ENCODE data around the gene PFKFB2.

PFKFB2 gene

DNA sequence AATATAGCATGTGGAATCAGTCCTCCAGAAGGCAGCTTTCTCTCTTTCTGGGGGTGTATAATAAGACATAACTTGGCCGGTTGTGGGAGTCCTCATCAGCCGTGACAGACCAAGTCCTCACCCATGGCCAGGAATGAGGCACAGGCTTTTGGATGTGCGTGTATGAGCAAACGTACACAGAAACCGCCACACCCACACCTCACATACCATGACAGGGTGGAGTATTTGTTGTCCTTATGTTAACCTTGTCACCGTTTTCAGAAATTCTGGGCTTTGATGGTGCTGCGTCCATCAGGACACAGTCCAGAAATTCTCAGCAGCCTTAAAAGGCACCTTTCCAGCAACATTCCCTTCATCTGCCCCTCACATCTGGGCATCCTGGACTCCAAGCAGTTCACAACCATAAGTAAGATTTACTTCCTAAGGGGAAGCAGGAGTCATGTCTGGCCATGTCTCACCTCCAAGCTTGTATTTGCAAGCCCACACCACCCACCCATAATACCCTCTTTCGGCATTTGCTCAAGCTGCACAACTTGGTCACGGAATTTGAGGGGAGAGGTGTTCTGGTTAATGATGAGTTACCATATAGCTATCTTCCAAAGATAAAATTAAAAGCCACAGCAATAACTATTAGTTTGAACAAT, 32.9 kb upstream of the PFKFB2 start:
- no peaks in the 10 kb centered on the region for H3K36me3 ChIP-seq (replicated peaks; ENCODE audit: low read depth, low read length)
- no peaks in the 10 kb centered on the region for H3K9me3 ChIP-seq (ENCODE audit: insufficient read depth, low read length)
- no peak overlapping the region for H3K4me2 ChIP-seq (ENCODE audit: low read length)
- H4K20me1 ChIP-seq (ENCODE audit: insufficient read depth, low read length) = no peaks in the 10 kb centered on the region
- no peak overlapping the region for H3K4me3 ChIP-seq (ENCODE audit: low read length)
- no peak overlapping the region for H3K27ac ChIP-seq (ENCODE audit: low read length)
- H3K9ac ChIP-seq (ENCODE audit: low read length) = no peak overlapping the region
- H2AFZ ChIP-seq (ENCODE audit: low read depth, low read length) = no peak overlapping the region
- H3K27me3 ChIP-seq (ENCODE audit: low read depth, low read length) = peaks cover 33% of the 10 kb centered on the region
- no peaks in the 10 kb centered on the region for H3K79me2 ChIP-seq (ENCODE audit: low read length)
- no peaks in the 10 kb centered on the region for H3K4me1 ChIP-seq (ENCODE audit: low read length)
- TF ChIP-seq, protein P1, sequence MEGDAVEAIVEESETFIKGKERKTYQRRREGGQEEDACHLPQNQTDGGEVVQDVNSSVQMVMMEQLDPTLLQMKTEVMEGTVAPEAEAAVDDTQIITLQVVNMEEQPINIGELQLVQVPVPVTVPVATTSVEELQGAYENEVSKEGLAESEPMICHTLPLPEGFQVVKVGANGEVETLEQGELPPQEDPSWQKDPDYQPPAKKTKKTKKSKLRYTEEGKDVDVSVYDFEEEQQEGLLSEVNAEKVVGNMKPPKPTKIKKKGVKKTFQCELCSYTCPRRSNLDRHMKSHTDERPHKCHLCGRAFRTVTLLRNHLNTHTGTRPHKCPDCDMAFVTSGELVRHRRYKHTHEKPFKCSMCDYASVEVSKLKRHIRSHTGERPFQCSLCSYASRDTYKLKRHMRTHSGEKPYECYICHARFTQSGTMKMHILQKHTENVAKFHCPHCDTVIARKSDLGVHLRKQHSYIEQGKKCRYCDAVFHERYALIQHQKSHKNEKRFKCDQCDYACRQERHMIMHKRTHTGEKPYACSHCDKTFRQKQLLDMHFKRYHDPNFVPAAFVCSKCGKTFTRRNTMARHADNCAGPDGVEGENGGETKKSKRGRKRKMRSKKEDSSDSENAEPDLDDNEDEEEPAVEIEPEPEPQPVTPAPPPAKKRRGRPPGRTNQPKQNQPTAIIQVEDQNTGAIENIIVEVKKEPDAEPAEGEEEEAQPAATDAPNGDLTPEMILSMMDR (IDR thresholded peaks at IDR 0.05; ENCODE audit: low read depth, low read length) = no peak
- TF ChIP-seq EZH2phosphoT487 (IDR thresholded peaks at IDR 0.05; ENCODE audit: low read depth) = no peak

DNA sequence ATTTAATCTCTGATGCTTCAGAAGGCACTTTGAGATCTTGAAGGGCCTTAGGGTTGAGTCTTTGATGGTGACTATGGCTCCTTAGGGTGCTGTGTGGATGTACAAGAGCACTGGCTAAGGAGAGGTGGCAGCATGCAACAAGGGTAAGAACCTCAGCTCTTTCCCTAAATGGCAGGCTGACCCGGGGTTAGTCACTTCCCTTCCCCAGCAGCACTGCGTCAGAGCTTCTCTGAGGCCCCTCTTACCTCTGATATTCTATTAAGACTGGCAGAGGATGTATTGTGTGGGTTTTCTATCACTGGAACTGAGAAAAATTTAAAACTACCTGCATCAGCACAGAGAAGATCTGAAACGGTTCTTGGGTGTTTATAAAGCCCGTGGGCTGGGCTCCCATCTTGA, 32.4 kb upstream of the PFKFB2 start:
- Histone ChIP-seq H2AFZ (ENCODE audit: low read depth, low read length) (no peak overlapping the region), H3K27ac (ENCODE audit: low read length) (no peak overlapping the region), H3K9ac (ENCODE audit: low read length) (no peak overlapping the region), H3K4me2 (ENCODE audit: low read length) (no peak overlapping the region), H3K9me3 (ENCODE audit: insufficient read depth, low read length) (no peaks in the 10 kb centered on the region), H3K4me3 (ENCODE audit: low read length) (no peak overlapping the region), H3K27me3 (ENCODE audit: low read depth, low read length) (peaks cover 36% of the 10 kb centered on the region), H4K20me1 (ENCODE audit: insufficient read depth, low read length) (no peaks in the 10 kb centered on the region), H3K36me3 (replicated peaks; ENCODE audit: low read depth, low read length) (no peaks in the 10 kb centered on the region), H3K79me2 (ENCODE audit: low read length) (no peaks in the 10 kb centered on the region), H3K4me1 (ENCODE audit: low read length) (no peaks in the 10 kb centered on the region)
- no peak for TF ChIP-seq EZH2phosphoT487 (IDR thresholded peaks at IDR 0.05; ENCODE audit: low read depth)
- TF ChIP-seq, protein P1 (IDR thresholded peaks at IDR 0.05; ENCODE audit: low read depth, low read length) = no peak

DNA sequence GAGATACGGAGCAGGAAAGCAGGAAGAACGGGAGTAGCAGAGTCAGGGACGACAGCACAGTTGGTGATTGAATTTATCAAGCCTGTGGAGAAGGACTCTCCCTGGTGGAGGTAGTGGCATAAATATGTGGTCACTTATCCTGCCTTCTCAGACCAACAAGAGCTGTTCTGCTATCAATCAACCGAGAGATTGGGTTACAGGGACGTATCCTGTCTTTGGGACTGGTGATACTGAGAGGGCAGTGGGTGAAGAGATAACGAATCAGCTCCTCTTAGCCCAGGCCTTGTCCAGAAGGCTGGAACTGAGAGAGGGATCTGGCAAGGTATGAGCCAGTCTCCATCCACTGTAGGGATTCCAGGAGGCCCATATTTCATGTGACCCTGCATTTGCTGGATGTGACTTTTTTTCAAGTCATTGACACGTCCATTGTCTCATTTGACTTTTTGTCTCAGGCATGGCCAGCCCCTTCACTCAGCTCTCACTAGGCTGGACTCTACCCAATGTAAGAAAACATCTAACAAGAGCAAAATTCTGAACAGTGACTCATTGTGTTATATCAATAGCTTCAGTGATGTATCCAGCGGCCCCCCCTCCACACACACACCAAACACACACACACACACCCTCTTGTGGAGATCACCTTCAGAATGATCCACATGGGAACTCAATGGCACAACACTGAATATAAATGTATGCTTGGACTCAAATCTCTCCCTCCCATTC, 31.8 kb upstream of the PFKFB2 start:
- H3K27me3 ChIP-seq (ENCODE audit: low read depth, low read length) = peaks cover 42% of the 10 kb centered on the region
- H3K79me2 ChIP-seq (ENCODE audit: low read length) = no peaks in the 10 kb centered on the region
- no peaks in the 10 kb centered on the region for H3K4me1 ChIP-seq (ENCODE audit: low read length)
- no peaks in the 10 kb centered on the region for H3K36me3 ChIP-seq (replicated peaks; ENCODE audit: low read depth, low read length)
- no peaks in the 10 kb centered on the region for H3K9me3 ChIP-seq (ENCODE audit: insufficient read depth, low read length)
- no peak overlapping the region for H3K4me2 ChIP-seq (ENCODE audit: low read length)
- no peak for TF ChIP-seq EZH2phosphoT487 (IDR thresholded peaks at IDR 0.05; ENCODE audit: low read depth)
- TF ChIP-seq, protein P1 (IDR thresholded peaks at IDR 0.05; ENCODE audit: low read depth, low read length) = no peak
- H3K4me3 ChIP-seq (ENCODE audit: low read length) = no peak overlapping the region
- no peaks in the 10 kb centered on the region for H4K20me1 ChIP-seq (ENCODE audit: insufficient read depth, low read length)
- H3K27ac ChIP-seq (ENCODE audit: low read length) = no peak overlapping the region
- H2AFZ ChIP-seq (ENCODE audit: low read depth, low read length) = no peak overlapping the region
- H3K9ac ChIP-seq (ENCODE audit: low read length) = no peak overlapping the region

DNA sequence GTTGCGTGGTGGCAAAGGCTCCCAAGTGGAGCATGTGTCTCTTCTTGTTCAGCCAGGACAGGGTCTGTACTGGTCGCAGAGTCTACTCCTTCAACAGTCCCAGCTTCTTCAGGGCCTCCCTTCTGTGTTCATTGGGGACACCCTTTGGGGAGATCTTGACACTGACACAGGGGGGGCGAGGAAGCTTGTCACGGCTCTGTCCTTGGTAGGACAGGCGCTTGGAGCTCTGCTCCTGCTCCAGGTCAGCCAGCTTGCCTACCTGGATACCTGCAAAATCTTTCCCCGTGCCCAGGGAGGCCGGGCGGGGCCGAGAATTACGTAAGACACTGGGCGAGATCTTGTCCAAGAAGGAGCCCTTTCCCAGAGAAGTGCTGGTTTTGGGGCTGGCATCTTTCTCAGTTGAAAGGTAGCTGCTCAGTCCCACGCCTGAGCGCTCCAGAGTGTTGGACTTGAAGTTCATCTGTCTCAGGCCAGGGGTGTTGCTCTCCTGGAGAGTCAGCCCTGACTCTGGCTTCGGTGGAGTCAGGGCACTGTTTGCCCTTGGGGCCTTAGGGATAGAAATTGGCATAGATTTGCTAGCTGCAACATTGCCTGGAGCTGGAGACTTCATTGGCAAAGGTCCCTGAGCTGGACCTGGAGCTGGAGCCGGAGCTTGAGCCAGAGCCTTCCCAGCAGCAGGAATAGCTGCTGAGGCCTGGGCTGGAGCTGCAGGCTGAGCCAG, 31.0 kb upstream of the PFKFB2 start:
- Histone ChIP-seq H3K27me3 (ENCODE audit: low read depth, low read length) (peaks cover 50% of the 10 kb centered on the region), H3K27ac (ENCODE audit: low read length) (no peak overlapping the region), H3K9ac (ENCODE audit: low read length) (no peak overlapping the region), H4K20me1 (ENCODE audit: insufficient read depth, low read length) (no peaks in the 10 kb centered on the region), H3K4me2 (ENCODE audit: low read length) (no peak overlapping the region), H3K4me1 (ENCODE audit: low read length) (no peaks in the 10 kb centered on the region), H3K36me3 (replicated peaks; ENCODE audit: low read depth, low read length) (no peaks in the 10 kb centered on the region), H3K79me2 (ENCODE audit: low read length) (no peaks in the 10 kb centered on the region), H3K9me3 (ENCODE audit: insufficient read depth, low read length) (no peaks in the 10 kb centered on the region), H3K4me3 (ENCODE audit: low read length) (no peak overlapping the region), H2AFZ (ENCODE audit: low read depth, low read length) (no peak overlapping the region)
- TF ChIP-seq, protein P1 (IDR thresholded peaks at IDR 0.05; ENCODE audit: low read depth, low read length) = no peak
- no peak for TF ChIP-seq EZH2phosphoT487 (IDR thresholded peaks at IDR 0.05; ENCODE audit: low read depth)

Data from OCI-LY3 (cell line).